Neural cell (in vitro differentiated cells): ENCODE data around the gene CYREN. TPM values are rescaled to one million over a fixed set of nuclear protein-coding genes. Genes with fewer than 3 reads are reported as not detected.

Source experiments
- H2AFZ ChIP-seq: fragments of 200-600, 300-800 bp; sonication (generic), shearing (Covaris generic); 2 replicates; pipeline ENCODE4 v1.6.0; 2014; ENCODE audit warnings: low read depth, mild to moderate bottlenecking, antibody characterized with exemption, low read length, moderate library complexity
- H3F3A ChIP-seq: fragments of 200-600 bp; shearing (Covaris generic); 2 replicates; pipeline ENCODE4 v1.6.1; 2016; ENCODE audit warnings: mild to moderate bottlenecking, moderate library complexity, mixed read lengths, antibody characterized with exemption, low read length; ENCODE audit not compliant: insufficient read depth, poor library complexity, severe bottlenecking
- H3K27ac ChIP-seq: fragments of 200-600, 300-800 bp; sonication (generic), shearing (Covaris generic); 2 replicates; pipeline ENCODE4 v1.5.1; 2014; ENCODE audit warnings: mild to moderate bottlenecking, low read length, moderate library complexity
- H3K27me3 ChIP-seq: fragments of 300-800, 200-600 bp; sonication (generic), shearing (Covaris generic); 2 replicates; pipeline ENCODE4 v1.6.0; 2014; ENCODE audit warnings: mild to moderate bottlenecking, low read depth, low read length, moderate library complexity; ENCODE audit not compliant: insufficient read depth
- H3K36me3 ChIP-seq: fragments of 300-800, 200-600 bp; sonication (generic), shearing (Covaris generic); 2 replicates; pipeline ENCODE4 v1.5.1; 2014; ENCODE audit warnings: mild to moderate bottlenecking, antibody characterized with exemption, low read length, moderate library complexity; ENCODE audit not compliant: insufficient read depth
- H3K4me2 ChIP-seq: fragments of 300-800, 200-600 bp; sonication (generic), shearing (Covaris generic); 2 replicates; pipeline ENCODE4 v1.6.0; 2014; ENCODE audit warnings: mild to moderate bottlenecking, low read length
- H3K4me3 ChIP-seq: fragments of 300-800, 200-600 bp; sonication (generic), shearing (Covaris generic); 2 replicates; pipeline ENCODE4 v1.5.1; 2014; ENCODE audit warnings: mild to moderate bottlenecking, low read length, moderate library complexity
- H3K79me2 ChIP-seq: fragments of 200-600 bp; shearing (Covaris generic); replicated peaks from 2 replicates; pipeline ENCODE4 v1.6.0; 2014; ENCODE audit warnings: mild to moderate bottlenecking, low read length, moderate library complexity; ENCODE audit not compliant: insufficient read depth
- H3K9ac ChIP-seq: fragments of 300-800, 200-600 bp; sonication (generic), shearing (Covaris generic); 2 replicates; pipeline ENCODE4 v1.6.1; 2016; ENCODE audit warnings: mild to moderate bottlenecking, low read length, mixed read lengths
- H3K9me2 ChIP-seq: fragments of 200-600 bp; shearing (Covaris generic); 2 replicates; pipeline ENCODE4 v1.6.1; 2016; ENCODE audit warnings: mild to moderate bottlenecking, low read length, mixed read lengths; ENCODE audit not compliant: insufficient read depth
- H3K9me3 ChIP-seq: fragments of 200-600, 300-800 bp; sonication (generic), shearing (Covaris generic); 2 replicates; pipeline ENCODE4 v1.6.1; 2016; ENCODE audit warnings: mild to moderate bottlenecking, mixed run types, low read length, moderate library complexity, mixed read lengths
- H4K20me1 ChIP-seq: fragments of 200-600 bp; shearing (Covaris generic); 2 replicates; pipeline ENCODE4 v1.6.1; 2016; ENCODE audit warnings: mild to moderate bottlenecking, mixed run types; ENCODE audit not compliant: insufficient read depth
- EP300 ChIP-seq: fragments of 450-650 bp; conservative IDR thresholded peaks from 2 replicates; pipeline ENCODE4 v1.6.1; 2014; ENCODE audit warnings: antibody characterized with exemption, mild to moderate bottlenecking, moderate library complexity; ENCODE audit not compliant: poor library complexity, severe bottlenecking
- EZH2 ChIP-seq: fragments of 200-600, 300-800 bp; shearing (Covaris generic), sonication (generic); IDR thresholded peaks from 2 replicates; pipeline ENCODE4 v1.6.1; 2014; ENCODE audit warnings: antibody characterized with exemption, low read length, borderline replicate concordance, mild to moderate bottlenecking; ENCODE audit not compliant: insufficient read depth, poor library complexity, severe bottlenecking
- MXI1 ChIP-seq: fragments of 450-650 bp; conservative IDR thresholded peaks from 2 replicates; pipeline ENCODE4 v1.6.1; 2014; ENCODE audit warnings: antibody characterized with exemption, mild to moderate bottlenecking; ENCODE audit not compliant: poor library complexity, severe bottlenecking
- POLR2AphosphoS5 ChIP-seq: IDR thresholded peaks from 2 replicates; pipeline ENCODE4 v1.6.1; 2012
- RAD21 ChIP-seq: fragments of 450-650 bp; conservative IDR thresholded peaks from 2 replicates; pipeline ENCODE4 v1.6.1; 2014; ENCODE audit warnings: antibody characterized with exemption, mild to moderate bottlenecking, moderate library complexity
- SMC3 ChIP-seq: fragments of 450-650 bp; conservative IDR thresholded peaks from 2 replicates; pipeline ENCODE4 v1.6.1; 2014; ENCODE audit warnings: antibody characterized with exemption, mild to moderate bottlenecking, moderate library complexity; ENCODE audit not compliant: poor library complexity
- TAF1 ChIP-seq: IDR thresholded peaks from 2 replicates; pipeline ENCODE4 v1.6.1; 2012; ENCODE audit warnings: low read depth
- polyA plus RNA-seq: library from polyadenylated mRNA; depleted of rRNA; stranded (reverse); fragments of >200 nt; gene quantifications from 2 replicates; pipeline ENCODE4 v1.2.3, GENCODE V29; 2014
- TF ChIP-seq, protein P1 (sequence below): IDR thresholded peaks from 2 replicates; pipeline ENCODE4 v1.6.1; 2012; ENCODE audit warnings: borderline replicate concordance
- TF ChIP-seq, protein P2 (sequence below): fragments of 450-650 bp; IDR thresholded peaks from 2 replicates; pipeline ENCODE4 v1.5.1; 2014; ENCODE audit warnings: antibody characterized with exemption, mild to moderate bottlenecking, moderate library complexity; ENCODE audit not compliant: poor library complexity, severe bottlenecking

CYREN gene
- polyA plus RNA-seq, 1 donor from 2014 or later: 6.7 TPM

DNA sequence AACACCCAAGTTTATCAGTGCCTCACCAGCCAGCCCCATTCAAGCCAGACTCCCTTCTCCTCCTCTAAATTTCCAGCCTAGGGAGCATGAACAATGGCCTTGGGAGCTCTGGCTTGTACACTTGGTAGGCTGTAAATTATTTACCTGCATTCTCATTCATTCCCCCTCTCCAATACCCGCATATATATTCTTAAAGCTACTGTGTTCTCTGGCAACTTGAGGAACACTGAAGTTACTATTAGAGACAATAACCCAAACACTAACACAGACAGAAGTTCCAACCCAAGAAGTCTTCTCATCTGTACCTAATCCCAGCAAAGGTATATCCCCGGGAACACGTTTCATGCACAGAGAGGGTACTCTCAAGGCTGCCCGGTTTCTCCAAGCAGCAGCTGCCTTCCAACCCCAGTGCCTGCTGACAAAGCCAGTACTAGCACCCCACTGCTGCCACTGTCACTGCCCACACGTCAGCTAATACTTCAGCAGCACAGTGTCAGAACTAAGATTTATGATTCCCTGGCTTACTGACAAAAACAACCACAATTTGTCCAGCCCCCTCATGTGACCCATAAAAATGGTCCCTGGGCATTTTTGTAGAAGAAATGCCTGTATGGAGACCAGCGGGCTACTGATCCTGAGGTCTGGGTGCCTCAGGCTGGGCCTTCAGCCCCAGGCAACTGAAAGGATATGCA, 37.7 kb upstream of the CYREN start:
- Histone ChIP-seq H3K36me3 (no peaks in the 10 kb centered on the region), H3K9me3 (no peaks in the 10 kb centered on the region), H3K27ac (no peak overlapping the region), H3K79me2 (no peaks in the 10 kb centered on the region), H4K20me1 (no peaks in the 10 kb centered on the region), H3K4me2 (no peak overlapping the region), H3K9me2 (no peaks in the 10 kb centered on the region), H3K27me3 (no peaks in the 10 kb centered on the region), H2AFZ (no peak overlapping the region), H3F3A (no peaks in the 10 kb centered on the region), H3K9ac (no peak overlapping the region), H3K4me3 (no peak overlapping the region)
- TF ChIP-seq MXI1 (no peak), EP300 (no peak), POLR2AphosphoS5 (no peak), RAD21 (no peak), EZH2 (no peak), TAF1 (no peak), SMC3 (no peak)
- TF ChIP-seq, protein P1, sequence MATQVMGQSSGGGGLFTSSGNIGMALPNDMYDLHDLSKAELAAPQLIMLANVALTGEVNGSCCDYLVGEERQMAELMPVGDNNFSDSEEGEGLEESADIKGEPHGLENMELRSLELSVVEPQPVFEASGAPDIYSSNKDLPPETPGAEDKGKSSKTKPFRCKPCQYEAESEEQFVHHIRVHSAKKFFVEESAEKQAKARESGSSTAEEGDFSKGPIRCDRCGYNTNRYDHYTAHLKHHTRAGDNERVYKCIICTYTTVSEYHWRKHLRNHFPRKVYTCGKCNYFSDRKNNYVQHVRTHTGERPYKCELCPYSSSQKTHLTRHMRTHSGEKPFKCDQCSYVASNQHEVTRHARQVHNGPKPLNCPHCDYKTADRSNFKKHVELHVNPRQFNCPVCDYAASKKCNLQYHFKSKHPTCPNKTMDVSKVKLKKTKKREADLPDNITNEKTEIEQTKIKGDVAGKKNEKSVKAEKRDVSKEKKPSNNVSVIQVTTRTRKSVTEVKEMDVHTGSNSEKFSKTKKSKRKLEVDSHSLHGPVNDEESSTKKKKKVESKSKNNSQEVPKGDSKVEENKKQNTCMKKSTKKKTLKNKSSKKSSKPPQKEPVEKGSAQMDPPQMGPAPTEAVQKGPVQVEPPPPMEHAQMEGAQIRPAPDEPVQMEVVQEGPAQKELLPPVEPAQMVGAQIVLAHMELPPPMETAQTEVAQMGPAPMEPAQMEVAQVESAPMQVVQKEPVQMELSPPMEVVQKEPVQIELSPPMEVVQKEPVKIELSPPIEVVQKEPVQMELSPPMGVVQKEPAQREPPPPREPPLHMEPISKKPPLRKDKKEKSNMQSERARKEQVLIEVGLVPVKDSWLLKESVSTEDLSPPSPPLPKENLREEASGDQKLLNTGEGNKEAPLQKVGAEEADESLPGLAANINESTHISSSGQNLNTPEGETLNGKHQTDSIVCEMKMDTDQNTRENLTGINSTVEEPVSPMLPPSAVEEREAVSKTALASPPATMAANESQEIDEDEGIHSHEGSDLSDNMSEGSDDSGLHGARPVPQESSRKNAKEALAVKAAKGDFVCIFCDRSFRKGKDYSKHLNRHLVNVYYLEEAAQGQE: no peak
- TF ChIP-seq, protein P2, sequence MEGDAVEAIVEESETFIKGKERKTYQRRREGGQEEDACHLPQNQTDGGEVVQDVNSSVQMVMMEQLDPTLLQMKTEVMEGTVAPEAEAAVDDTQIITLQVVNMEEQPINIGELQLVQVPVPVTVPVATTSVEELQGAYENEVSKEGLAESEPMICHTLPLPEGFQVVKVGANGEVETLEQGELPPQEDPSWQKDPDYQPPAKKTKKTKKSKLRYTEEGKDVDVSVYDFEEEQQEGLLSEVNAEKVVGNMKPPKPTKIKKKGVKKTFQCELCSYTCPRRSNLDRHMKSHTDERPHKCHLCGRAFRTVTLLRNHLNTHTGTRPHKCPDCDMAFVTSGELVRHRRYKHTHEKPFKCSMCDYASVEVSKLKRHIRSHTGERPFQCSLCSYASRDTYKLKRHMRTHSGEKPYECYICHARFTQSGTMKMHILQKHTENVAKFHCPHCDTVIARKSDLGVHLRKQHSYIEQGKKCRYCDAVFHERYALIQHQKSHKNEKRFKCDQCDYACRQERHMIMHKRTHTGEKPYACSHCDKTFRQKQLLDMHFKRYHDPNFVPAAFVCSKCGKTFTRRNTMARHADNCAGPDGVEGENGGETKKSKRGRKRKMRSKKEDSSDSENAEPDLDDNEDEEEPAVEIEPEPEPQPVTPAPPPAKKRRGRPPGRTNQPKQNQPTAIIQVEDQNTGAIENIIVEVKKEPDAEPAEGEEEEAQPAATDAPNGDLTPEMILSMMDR: no peak

DNA sequence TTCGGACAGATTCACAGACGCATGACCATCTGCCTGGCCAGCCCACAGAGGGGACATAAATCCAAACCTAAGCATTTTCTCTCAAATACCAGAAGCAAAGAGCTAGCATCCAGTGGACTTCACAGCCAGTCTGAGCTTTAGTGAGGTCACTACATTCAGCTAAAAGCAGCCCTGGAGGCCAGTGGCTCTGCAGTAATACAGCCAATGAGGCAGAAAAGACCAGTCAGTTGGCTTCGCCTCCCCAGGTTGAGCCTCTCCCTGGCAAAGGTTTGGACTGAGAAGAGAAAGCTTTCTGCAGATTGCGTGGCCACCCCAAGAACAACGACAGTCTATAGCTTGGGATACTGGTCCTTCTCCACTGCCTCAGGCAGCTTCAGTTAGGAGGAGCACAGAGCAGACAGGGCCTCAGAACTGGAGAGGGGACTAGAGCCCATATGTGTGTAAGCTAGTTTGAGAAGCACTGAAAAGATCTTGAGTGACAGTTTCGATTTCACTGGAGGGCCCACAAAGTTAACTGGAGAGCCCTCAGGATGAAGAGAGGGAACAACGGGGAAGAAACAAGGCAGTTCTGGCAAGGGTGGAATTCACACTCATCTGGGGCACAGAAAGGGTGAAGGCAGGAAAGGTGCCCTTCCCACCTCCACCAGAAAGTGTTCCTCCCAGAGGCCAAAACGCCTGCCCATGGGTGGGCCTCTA, 37.0 kb upstream of the CYREN start:
- H3K4me3 ChIP-seq: no peak overlapping the region
- no peaks in the 10 kb centered on the region for H3F3A ChIP-seq
- H2AFZ ChIP-seq: no peak overlapping the region
- H3K9ac ChIP-seq: no peak overlapping the region
- H3K27me3 ChIP-seq: no peaks in the 10 kb centered on the region
- no peak for TF ChIP-seq SMC3
- TF ChIP-seq, protein P2: no peak
- TF ChIP-seq TAF1: no peak
- TF ChIP-seq MXI1: no peak
- no peak for TF ChIP-seq RAD21
- no peak for TF ChIP-seq EZH2
- TF ChIP-seq, protein P1: no peak
- TF ChIP-seq EP300: no peak
- TF ChIP-seq POLR2AphosphoS5: no peak
- no peaks in the 10 kb centered on the region for H3K9me3 ChIP-seq
- no peak overlapping the region for H3K4me2 ChIP-seq
- no peak overlapping the region for H3K27ac ChIP-seq
- H4K20me1 ChIP-seq: no peaks in the 10 kb centered on the region
- H3K79me2 ChIP-seq: no peaks in the 10 kb centered on the region
- H3K9me2 ChIP-seq: no peaks in the 10 kb centered on the region
- no peaks in the 10 kb centered on the region for H3K36me3 ChIP-seq
